NCI-H1436 treated with DMSO at 0.1 percent for 48 hours (cell line): ENCODE data around the gene POU1F1.
"Not testable (repeated sequence)": the region's sequence is repeated elsewhere in the genome, so short reads cannot be mapped to it uniquely, and the experiment has no call there.

Experiments used
- DNase-seq: peaks from one replicate; lab custom pipeline; 2025; lab: John Stamatoyannopoulos, UW

Gene POU1F1

GRCh38 chr3:87250009-87250408, 26.4 kb downstream of the POU1F1 start:
- no peak for DNase-seq

DNA sequence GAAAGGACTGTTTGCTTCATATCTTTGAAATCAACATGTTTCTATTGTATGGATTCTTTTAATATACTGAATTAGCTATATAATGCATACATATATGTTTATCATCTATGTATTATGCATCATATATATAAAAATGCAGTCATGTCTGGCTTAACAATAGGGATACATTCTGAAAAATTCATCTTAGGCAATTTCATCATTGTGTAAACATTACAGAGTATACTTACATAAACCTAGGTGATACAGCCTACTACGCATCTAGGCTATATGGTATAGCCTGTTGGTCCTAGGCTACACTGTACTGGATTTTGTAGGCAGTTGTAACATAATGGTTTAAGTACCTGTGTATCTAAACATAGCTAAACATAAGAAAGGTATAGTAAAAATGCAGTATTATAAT, 27.6 kb downstream of the POU1F1 start:
- no peak for DNase-seq

DNA sequence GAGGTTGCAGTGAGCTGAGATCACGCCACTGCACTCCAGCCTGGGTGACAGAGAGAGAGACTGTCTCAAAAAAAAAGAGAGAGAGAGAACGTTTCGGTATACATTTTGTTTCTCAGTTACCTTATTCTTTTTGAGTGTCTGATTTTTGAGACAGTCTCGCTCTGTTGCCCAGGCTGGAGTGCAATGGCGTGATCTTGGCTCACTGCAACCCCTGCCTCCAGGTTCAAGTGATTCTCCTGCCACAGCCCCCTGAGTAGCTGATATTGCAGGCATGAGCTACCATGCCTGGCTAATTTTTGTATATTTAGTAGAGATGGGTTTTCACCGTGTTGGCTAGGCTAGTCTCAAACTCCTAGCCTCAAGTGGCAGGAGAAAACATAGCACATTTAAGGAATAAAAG, 28.2 kb downstream of the POU1F1 start:
- DNase-seq = not testable (repeated sequence)

GRCh38 chr3:87247430-87247773, 29.0 kb downstream of the POU1F1 start:
- DNase-seq = no peak

- no peak for DNase-seq
These were observed 29.5 kb downstream of the POU1F1 start for GRCh38 chr3:87246662-87247429.

- DNase-seq = no peak
These were observed 40.3 kb downstream of the POU1F1 start for GRCh38 chr3:87236093-87236492.

GRCh38 chr3:87233805-87234204, 42.6 kb downstream of the POU1F1 start:
- DNase-seq = no peak

GRCh38 chr3:87229113-87229512, 47.3 kb downstream of the POU1F1 start:
- DNase-seq = no peak

DNA sequence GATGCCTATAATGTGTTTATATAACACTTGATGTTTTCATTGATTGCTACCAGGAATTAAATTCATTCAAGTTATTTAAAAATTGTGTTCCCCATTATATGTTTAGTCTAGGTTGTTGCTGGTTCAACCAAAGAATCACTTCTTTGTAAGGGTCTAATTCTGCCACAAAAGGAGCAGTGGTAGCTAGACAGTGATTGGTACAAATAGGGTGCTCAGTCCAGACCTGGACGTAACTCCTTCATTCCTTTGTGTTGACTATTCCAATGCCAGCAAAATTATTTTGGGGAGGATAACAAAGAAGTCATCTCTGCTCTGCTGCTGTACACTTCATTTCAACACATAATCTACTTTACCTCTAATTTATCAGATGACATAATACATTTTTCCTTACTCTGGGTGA, 48.1 kb downstream of the POU1F1 start:
- no peak for DNase-seq

- DNase-seq = no peak
These were observed 48.6 kb downstream of the POU1F1 start for GRCh38 chr3:87227835-87228144.

DNA sequence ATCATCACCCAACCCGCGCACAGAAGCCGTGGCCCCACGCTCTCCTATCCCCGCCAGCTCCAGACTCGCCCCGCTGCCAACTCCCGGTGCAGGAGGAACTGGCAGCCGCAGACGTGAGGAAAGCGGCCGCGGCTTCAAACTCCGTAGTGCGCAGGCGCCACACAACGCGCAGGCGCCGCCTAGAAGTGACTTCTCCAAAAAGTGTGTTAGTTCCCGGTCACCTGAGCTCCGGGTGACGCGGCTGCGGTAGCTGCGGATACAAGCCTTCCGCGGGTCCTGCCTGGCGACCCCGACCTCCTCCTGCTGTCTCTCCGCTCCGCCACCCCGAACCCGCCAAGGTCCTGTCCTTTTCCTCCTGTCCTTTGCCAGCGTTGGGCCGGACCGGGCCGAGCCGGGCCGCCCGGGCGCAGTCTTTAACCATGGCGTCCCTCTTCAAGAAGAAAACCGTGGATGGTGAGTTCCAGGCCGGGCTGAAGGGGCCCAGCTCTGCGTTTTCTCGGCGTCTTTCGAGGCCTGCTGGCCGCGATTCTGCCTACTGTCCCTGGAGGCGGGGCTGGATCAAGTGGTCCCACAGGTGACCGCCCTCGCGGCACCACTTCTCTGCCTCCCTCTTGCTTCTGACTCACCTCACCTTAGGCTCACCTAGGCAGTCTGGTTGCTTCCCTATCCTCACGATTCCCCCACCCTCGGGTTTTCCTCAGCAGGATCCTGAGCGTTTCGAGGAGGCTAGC, 49.1 kb downstream of the POU1F1 start, which contains the start of gene CHMP2B:
Gene CHMP2B (plus strand): TSS at position 206 of the 731 bp plus-strand sequence. CDS start 214 bp downstream, at position 420.
- DNase-seq = peak; percentile 38

DNA sequence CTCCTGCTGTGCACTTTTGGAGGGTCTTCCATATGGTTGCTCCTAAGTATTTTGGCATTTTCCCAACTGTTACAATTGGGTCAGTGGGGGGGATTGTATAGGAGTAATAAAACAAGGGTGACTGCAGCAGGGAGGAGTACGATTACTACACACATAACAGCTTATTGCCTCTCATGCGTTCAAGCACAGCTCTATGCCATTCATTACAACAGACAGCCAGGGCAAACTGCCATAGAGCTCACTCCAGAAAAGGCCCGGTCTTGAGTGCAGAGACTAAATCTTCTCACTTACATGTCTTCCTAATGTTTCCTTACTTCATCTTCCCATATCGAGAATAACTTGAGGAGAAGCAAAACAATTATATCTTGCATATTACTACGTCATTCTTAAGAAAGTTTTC, 50.7 kb downstream of the POU1F1 start:
- DNase-seq = no peak

- no peak for DNase-seq
These were observed 56.8 kb downstream of the POU1F1 start for GRCh38 chr3:87219611-87220010.

- DNase-seq = no peak
These were observed 57.8 kb downstream of the POU1F1 start for GRCh38 chr3:87218560-87218959.
